GM04504 (cell line): ENCODE data around the gene ADARB2.
"Not testable (repeated sequence)": the region's sequence is repeated elsewhere in the genome, so short reads cannot be mapped to it uniquely, and the experiment has no call there.

Experiments
- DNase-seq: peaks from one replicate; pipeline ENCODE4 v3.0.0-alpha.2; 2012; ENCODE audit warnings: low read depth

Gene ADARB2

GRCh38 chr10:1255118-1255517 lies 482.2 kb downstream of the ADARB2 start:
- DNase-seq: no peak

GRCh38 chr10:1253523-1254353 lies 483.6 kb downstream of the ADARB2 start:
- no peak for DNase-seq

- no peak for DNase-seq
Observed at GRCh38 chr10:1251769-1252168, 485.6 kb downstream of the ADARB2 start.

GRCh38 chr10:1249142-1249920 lies 488.0 kb downstream of the ADARB2 start:
- no peak for DNase-seq

GRCh38 chr10:1248262-1248630 lies 489.1 kb downstream of the ADARB2 start:
- DNase-seq: not testable (repeated sequence)

- no peak for DNase-seq
Observed at GRCh38 chr10:1247598-1248261, 489.6 kb downstream of the ADARB2 start.

GRCh38 chr10:1244493-1244892 lies 492.8 kb downstream of the ADARB2 start:
- no peak for DNase-seq

GRCh38 chr10:1243486-1244234 lies 493.7 kb downstream of the ADARB2 start:
- DNase-seq: no peak

GRCh38 chr10:1242975-1243374 lies 494.4 kb downstream of the ADARB2 start:
- no peak for DNase-seq

GRCh38 chr10:1241973-1242935 lies 495.1 kb downstream of the ADARB2 start:
- DNase-seq: no peak

- no peak for DNase-seq
Observed at GRCh38 chr10:1241322-1241890, 495.9 kb downstream of the ADARB2 start.

- no peak for DNase-seq
Observed at GRCh38 chr10:1240341-1240775, 497.0 kb downstream of the ADARB2 start.

- no peak for DNase-seq
Observed at GRCh38 chr10:1233031-1233430, 504.3 kb downstream of the ADARB2 start.

GRCh38 chr10:1232164-1232911 lies 505.0 kb downstream of the ADARB2 start:
- DNase-seq: no peak

GRCh38 chr10:1230592-1231275 lies 506.6 kb downstream of the ADARB2 start:
- no peak for DNase-seq

GRCh38 chr10:1230138-1230537 lies 507.2 kb downstream of the ADARB2 start:
- no peak for DNase-seq

- DNase-seq: no peak
Observed at GRCh38 chr10:1229574-1229973, 507.8 kb downstream of the ADARB2 start.

- no peak for DNase-seq
Observed at GRCh38 chr10:1229116-1229515, 508.2 kb downstream of the ADARB2 start.

GRCh38 chr10:1228467-1228975 lies 508.8 kb downstream of the ADARB2 start:
- no peak for DNase-seq
